GM11168 (cell line): ENCODE measurements around the gene ELMO1.

Source experiments
- in situ Hi-C: fragments of 300-500 bp; cut with MboI; formaldehyde crosslinking; loops from one replicate; pipeline ENCODE4 v1.12.0; 2022; ENCODE audit warnings: low sequenced_read_pairs; ENCODE audit not compliant: unreplicated experiment

The ELMO1 gene

GRCh38 chr7:37097983-37098382 is 350.7 kb downstream of the ELMO1 start:
- in situ Hi-C loops: no loop called here

- in situ Hi-C loops: no loop called here
These were observed 351.4 kb downstream of the ELMO1 start for GRCh38 chr7:37097276-37097675.

- in situ Hi-C loops: no loop called here
These were observed 352.3 kb downstream of the ELMO1 start for GRCh38 chr7:37096341-37096740.

- in situ Hi-C loops: no loop called here
These were observed 353.5 kb downstream of the ELMO1 start for GRCh38 chr7:37095122-37095521.

GRCh38 chr7:37093257-37093656 is 355.4 kb downstream of the ELMO1 start:
- in situ Hi-C loops: no loop called here

GRCh38 chr7:37092548-37092947 is 356.1 kb downstream of the ELMO1 start:
- in situ Hi-C loops: no loop called here

- in situ Hi-C loops: no loop called here
These were observed 358.7 kb downstream of the ELMO1 start for GRCh38 chr7:37089972-37090371.

- in situ Hi-C loops: no loop called here
These were observed 363.1 kb downstream of the ELMO1 start for GRCh38 chr7:37085600-37085999.

GRCh38 chr7:37084303-37084702 is 364.4 kb downstream of the ELMO1 start:
- in situ Hi-C loops: no loop called here

- in situ Hi-C loops: no loop called here
These were observed 365.2 kb downstream of the ELMO1 start for GRCh38 chr7:37083311-37084096.

GRCh38 chr7:37081436-37081835 is 367.2 kb downstream of the ELMO1 start:
- in situ Hi-C loops: no loop called here

GRCh38 chr7:37079420-37079819 is 369.2 kb downstream of the ELMO1 start:
- in situ Hi-C loops: no loop called here

GRCh38 chr7:37076668-37077067 is 372.0 kb downstream of the ELMO1 start:
- in situ Hi-C loops: no loop called here

- in situ Hi-C loops: no loop called here
These were observed 374.3 kb downstream of the ELMO1 start for GRCh38 chr7:37074370-37074769.

- in situ Hi-C loops: no loop called here
These were observed 377.5 kb downstream of the ELMO1 start for GRCh38 chr7:37071124-37071523.

- in situ Hi-C loops: no loop called here
These were observed 378.2 kb downstream of the ELMO1 start for GRCh38 chr7:37070471-37070870.

GRCh38 chr7:37070031-37070430 is 378.6 kb downstream of the ELMO1 start:
- in situ Hi-C loops: no loop called here

- in situ Hi-C loops: no loop called here
These were observed 379.3 kb downstream of the ELMO1 start for GRCh38 chr7:37069336-37069735.

- in situ Hi-C loops: no loop called here
These were observed 379.8 kb downstream of the ELMO1 start for GRCh38 chr7:37068902-37069301.

- in situ Hi-C loops: no loop called here
These were observed 380.6 kb downstream of the ELMO1 start for GRCh38 chr7:37068038-37068437.

- in situ Hi-C loops: no loop called here
These were observed 382.8 kb downstream of the ELMO1 start for GRCh38 chr7:37065779-37066271.

GRCh38 chr7:37062560-37062859 is 386.2 kb downstream of the ELMO1 start:
- in situ Hi-C loops: no loop called here
